Activated T-cell treated with anti-CD3 and anti-CD28 coated beads, Interleukin-2, amount 50 U/mL, for 24 hours (primary cell): ENCODE measurements around the gene SHH.

Experiments
- DNase-seq: peaks from one replicate; pipeline ENCODE4 v3.0.0-alpha.2; 2020
- H3K27ac Mint-ChIP-seq: 2 replicates; pipeline ENCODE4 v1.8.0; 2020; ENCODE audit warnings: mild to moderate bottlenecking, mixed read lengths
- H3K27me3 Mint-ChIP-seq: 2 replicates; pipeline ENCODE4 v1.8.0; 2020; ENCODE audit warnings: mixed read lengths
- H3K36me3 Mint-ChIP-seq: 2 replicates; pipeline ENCODE4 v1.8.0; 2020; ENCODE audit warnings: low read depth, mixed read lengths
- H3K4me1 Mint-ChIP-seq: 2 replicates; pipeline ENCODE4 v1.8.0; 2020; ENCODE audit warnings: low read depth, mixed read lengths
- H3K4me3 Mint-ChIP-seq: 2 replicates; pipeline ENCODE4 v1.8.0; 2020; ENCODE audit warnings: mild to moderate bottlenecking, moderate library complexity, mixed read lengths
- H3K9me3 Mint-ChIP-seq: 2 replicates; pipeline ENCODE4 v1.8.0; 2020; ENCODE audit warnings: mixed read lengths

SHH gene

DNA sequence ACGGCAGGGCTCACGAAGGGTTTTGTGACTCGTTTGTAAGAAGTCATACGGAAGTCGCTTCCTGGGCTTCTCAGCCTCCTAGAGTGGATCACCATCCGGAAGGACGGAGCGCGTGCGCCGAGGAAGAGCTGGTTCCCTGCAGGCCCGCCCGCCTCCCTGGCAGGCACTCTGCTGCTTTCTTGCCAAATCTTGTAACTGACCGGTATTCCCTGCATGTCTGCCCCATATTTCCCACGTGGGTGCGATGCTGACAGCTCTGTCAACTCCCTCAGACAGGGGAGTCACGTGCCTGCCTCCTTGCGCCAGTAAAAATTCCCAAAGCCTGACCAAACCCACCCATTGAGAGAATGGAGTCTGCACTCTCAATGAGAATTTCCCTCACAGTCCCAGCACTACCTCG is 12.7 kb downstream of the SHH start:
- Mint-ChIP-seq H3K4me3 (no peak overlapping the region), H3K4me1 (peaks cover 9% of the 10 kb centered on the region), H3K27ac (no peak overlapping the region), H3K9me3 (no peaks in the 10 kb centered on the region), H3K36me3 (no peaks in the 10 kb centered on the region), H3K27me3 (peaks cover 66% of the 10 kb centered on the region)
- DNase-seq: no peak

DNA sequence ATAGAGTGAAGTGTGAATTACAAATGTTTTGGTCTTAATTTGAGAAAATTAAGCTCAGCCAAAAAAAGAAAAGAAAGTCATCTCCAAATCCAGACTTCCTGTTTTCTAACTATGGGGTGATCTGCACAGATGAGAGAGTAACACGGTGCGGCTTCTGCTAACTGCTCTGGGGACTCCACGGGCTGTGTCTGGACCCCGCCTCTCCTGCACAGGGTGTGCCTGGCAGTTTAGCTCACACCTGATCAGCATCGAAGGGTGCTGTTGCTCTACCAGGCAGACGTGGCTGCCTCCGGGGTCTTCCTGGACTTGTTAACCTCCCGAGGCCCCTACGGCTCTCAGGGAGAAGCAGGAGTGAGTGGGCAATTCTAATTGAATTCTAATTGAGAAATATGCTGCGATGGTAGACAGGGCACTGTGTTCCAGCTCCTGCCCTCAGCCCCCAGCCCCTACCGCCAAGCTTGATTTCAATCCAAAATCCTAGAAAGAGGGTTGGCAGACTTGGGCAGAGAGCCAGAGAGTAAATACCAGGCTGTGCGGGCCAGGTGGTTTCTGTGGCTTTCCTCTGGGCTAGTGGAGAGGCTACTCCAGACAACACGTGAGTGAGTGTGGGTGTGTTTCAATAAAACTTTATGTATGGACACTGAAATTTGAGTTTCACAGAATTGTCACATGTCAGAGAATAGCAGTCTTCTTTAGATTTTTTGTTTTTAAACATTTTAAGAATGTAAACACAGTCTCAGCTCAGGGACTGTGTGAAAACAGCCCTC is 13.4 kb downstream of the SHH start:
- peaks cover 5% of the 10 kb centered on the region for H3K4me1 Mint-ChIP-seq
- H3K4me3 Mint-ChIP-seq: no peak overlapping the region
- H3K27me3 Mint-ChIP-seq: peaks cover 61% of the 10 kb centered on the region
- H3K36me3 Mint-ChIP-seq: no peaks in the 10 kb centered on the region
- no peak overlapping the region for H3K27ac Mint-ChIP-seq
- no peaks in the 10 kb centered on the region for H3K9me3 Mint-ChIP-seq
- DNase-seq: no peak

DNA sequence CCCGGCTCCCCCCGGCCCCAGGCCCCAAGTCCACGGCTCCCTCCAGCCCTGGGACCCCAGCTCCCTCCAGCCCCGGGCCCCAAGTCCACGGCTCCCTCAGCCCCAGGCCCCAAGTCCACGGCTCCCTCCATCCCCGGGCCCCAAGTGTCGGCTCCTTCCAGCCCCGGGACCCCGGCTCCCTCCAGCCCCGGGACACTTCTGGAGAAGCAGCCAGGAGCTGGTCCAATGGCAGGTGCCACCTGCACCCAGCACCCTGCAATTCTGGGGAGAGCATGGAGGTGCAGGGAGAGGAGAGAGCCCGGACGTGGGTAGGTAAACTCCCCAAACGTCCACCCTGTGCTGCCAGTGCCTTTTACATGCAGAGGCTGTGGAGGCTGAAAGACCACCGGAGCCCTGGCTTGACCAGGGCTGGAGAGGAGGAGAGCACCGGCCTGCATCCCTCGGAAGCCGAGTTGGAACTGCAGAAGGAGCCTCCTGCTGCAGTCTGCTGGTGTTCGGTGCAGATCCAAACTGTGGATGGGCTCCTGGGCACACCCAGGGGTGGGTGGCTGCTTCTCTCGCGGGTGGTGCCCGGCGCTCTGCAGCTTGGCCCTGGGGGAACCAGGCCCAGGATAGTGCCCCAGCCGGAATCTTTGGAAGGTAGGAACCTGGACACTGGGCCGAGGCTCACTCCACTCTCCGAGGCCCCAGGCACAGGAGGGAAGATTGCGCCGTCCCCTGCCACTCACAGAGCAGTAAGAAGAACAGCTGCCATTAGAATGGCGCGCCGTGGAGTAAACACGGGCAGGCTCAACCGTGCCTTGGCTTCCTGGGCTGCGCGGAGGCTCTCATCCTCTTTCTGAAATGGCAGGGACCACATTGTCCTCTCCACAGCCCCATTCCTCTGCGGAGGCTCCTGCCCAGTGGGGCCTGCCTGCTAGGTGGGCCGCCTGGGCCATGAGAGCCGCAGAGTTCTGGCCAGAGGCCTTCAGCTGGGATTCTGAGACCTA is 14.7 kb downstream of the SHH start:
- Mint-ChIP-seq H3K4me1 (no peaks in the 10 kb centered on the region), H3K4me3 (no peak overlapping the region), H3K9me3 (no peaks in the 10 kb centered on the region), H3K36me3 (no peaks in the 10 kb centered on the region), H3K27ac (no peak overlapping the region), H3K27me3 (peaks cover 53% of the 10 kb centered on the region)
- DNase-seq: no peak

DNA sequence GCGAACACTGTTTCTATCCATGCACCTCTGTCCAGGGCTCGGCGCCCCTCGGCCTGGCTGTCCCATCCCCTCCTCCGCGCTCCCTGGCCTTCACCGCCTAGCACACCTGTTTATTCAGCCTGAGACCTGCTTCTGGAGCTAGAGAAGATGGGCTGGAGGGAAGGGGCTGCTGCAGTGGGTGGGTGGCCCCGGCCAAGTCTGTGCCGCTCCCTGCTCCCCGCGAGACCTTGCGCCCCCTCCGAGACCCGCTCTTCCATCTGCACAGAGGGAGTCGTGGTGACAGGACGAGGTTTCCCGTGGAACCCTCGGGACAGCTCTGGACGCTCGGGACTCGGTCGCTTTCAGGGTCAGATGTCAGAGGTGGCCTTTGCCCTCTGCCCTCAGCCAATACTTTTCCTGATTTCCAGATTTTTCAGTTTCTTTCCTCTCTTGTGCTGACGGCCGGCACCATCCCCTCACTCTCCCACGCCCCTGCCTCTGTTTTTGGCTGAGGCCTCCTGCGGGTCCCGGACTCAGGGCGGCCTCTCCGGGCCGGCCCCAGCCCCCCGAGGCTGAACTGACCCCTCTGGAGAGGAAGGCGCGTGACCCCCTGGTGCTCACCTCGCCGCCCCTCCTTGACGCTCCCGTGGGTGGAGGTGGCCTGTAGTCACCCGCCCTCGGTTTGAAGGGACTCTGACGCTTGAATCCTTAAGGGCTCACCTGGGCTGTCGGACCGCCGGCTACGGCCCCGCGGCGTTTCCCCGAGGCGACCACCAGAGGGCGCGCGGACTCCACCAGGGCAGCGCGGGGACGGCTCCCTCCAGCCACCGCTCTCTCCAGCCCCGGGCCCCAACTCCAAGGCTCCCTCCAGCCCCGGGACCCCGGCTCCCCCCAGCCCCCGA is 15.6 kb downstream of the SHH start:
- H3K4me1 Mint-ChIP-seq: no peaks in the 10 kb centered on the region
- H3K36me3 Mint-ChIP-seq: no peaks in the 10 kb centered on the region
- peaks cover 48% of the 10 kb centered on the region for H3K27me3 Mint-ChIP-seq
- no peaks in the 10 kb centered on the region for H3K9me3 Mint-ChIP-seq
- H3K4me3 Mint-ChIP-seq: no peak overlapping the region
- H3K27ac Mint-ChIP-seq: no peak overlapping the region
- DNase-seq: peak; percentile 84

DNA sequence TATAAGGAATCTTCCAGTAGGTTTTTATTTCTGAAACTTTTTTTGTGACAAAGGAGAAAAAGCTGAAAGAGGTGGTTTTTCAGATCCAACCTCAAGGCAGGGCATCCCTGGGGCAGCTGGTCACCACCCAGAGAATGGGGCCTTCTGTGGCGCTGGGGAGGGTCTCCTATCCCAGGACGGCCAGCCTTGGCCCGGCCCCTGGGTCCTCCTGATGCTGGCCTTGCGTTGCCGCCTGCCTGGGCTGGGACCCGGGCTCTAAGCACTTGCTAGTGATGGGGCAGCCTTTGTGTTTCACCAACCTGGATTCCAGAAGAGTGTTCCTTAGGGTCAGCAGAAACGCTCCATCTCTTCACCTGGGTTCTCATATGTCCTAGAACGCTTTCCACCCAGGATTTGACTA is 16.3 kb downstream of the SHH start:
- peaks cover 43% of the 10 kb centered on the region for H3K27me3 Mint-ChIP-seq
- no peak overlapping the region for H3K27ac Mint-ChIP-seq
- no peaks in the 10 kb centered on the region for H3K9me3 Mint-ChIP-seq
- DNase-seq: no peak
- no peak overlapping the region for H3K4me3 Mint-ChIP-seq
- no peaks in the 10 kb centered on the region for H3K4me1 Mint-ChIP-seq
- no peaks in the 10 kb centered on the region for H3K36me3 Mint-ChIP-seq

DNA sequence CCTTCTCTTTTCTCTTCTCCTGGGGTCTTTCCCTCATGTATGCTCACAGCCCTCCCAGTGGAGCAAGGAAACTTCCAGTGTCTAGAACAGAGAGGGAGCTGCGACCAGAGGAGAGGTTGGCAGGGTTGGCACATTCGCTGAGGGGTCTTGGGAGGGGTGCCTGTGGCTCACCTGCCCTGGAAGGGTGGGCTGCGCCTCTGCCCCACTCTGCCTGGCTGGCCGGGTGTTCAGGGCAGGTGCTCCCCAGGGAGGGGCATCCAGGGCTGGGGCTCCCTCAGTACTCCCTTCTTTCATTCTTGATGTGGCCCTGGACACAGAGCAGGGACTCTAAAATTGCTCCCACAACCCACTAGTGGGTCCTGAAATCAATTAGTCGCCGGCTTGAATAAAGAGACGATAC is 16.9 kb downstream of the SHH start:
- H3K4me1 Mint-ChIP-seq: no peaks in the 10 kb centered on the region

DNA sequence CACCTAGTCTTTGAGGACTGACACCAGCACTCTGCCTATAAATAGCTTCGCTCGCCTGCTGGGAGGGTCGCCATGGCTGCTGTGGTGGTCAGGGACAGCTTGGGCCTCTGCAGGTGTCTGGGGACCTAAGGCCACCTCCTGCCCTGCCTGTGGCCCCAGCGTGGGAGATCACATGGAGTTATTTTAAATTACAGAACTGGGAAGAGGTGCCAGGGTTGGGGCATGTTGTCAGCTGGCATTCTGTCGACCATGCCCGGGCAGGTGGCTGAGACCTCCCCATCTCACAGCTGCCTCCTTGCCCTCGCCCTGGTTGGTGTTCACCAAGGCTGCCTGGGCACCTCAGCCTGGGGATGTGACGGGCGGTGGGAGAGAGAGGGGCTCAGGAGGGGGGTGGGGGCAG is 18.1 kb downstream of the SHH start:
- Mint-ChIP-seq H3K27me3 (peaks cover 25% of the 10 kb centered on the region), H3K4me3 (no peak overlapping the region), H3K4me1 (no peaks in the 10 kb centered on the region), H3K9me3 (no peaks in the 10 kb centered on the region), H3K36me3 (no peaks in the 10 kb centered on the region), H3K27ac (no peak overlapping the region)
- no peak for DNase-seq

More for the DNA sequence above, 16.9 kb downstream of the SHH start:
- DNase-seq: no peak
- Mint-ChIP-seq H3K36me3 (no peaks in the 10 kb centered on the region), H3K4me3 (no peak overlapping the region), H3K9me3 (no peaks in the 10 kb centered on the region), H3K27ac (no peak overlapping the region), H3K27me3 (peaks cover 37% of the 10 kb centered on the region)

DNA sequence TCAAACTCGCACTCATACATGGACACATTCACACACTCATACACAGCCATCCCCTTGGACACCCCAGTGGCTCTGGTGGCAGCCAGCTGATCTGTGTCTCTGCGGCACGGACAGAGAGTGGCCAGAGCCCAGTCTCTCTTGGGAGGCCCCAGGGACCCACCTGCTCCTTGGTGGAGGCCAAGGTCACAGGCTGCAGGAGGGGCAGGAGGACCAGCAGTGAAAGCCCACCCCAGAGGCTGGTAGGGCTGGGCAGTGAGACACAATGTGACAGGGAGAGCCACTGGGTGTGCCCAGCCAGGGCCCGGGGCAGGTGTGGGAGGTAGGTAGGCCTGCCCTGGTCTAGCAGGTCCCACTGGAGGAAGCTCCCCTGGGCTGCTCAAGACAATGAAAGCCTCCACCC is 18.5 kb downstream of the SHH start:
- Mint-ChIP-seq H3K4me1 (no peaks in the 10 kb centered on the region), H3K4me3 (no peak overlapping the region), H3K36me3 (no peaks in the 10 kb centered on the region), H3K27ac (no peak overlapping the region), H3K9me3 (no peaks in the 10 kb centered on the region), H3K27me3 (peaks cover 24% of the 10 kb centered on the region)
- no peak for DNase-seq

DNA sequence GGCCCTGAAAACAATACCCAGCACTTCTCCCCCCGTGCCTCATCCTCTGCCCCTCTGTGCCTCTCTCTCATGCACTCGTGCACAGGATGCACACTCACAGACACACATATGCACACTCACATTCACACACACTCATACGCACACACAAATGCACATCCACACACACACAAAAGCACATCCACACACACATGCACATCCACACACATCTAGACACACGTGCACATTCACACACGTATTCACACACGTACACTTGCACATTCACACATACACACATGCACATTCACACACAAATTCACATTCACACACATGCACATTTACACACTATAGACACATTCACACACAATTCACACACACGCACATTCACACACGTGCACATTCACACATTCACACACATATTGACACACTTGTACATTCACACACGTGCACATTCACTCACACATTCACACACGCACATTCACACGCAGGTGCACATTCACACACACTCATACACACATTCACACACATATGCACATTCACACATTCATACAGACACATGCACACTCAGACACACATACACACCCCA is 19.2 kb downstream of the SHH start:
- no peak for DNase-seq
- no peak overlapping the region for H3K27ac Mint-ChIP-seq
- no peaks in the 10 kb centered on the region for H3K36me3 Mint-ChIP-seq
- H3K27me3 Mint-ChIP-seq: peaks cover 18% of the 10 kb centered on the region
- H3K4me1 Mint-ChIP-seq: no peaks in the 10 kb centered on the region
- H3K4me3 Mint-ChIP-seq: no peak overlapping the region
- no peaks in the 10 kb centered on the region for H3K9me3 Mint-ChIP-seq

DNA sequence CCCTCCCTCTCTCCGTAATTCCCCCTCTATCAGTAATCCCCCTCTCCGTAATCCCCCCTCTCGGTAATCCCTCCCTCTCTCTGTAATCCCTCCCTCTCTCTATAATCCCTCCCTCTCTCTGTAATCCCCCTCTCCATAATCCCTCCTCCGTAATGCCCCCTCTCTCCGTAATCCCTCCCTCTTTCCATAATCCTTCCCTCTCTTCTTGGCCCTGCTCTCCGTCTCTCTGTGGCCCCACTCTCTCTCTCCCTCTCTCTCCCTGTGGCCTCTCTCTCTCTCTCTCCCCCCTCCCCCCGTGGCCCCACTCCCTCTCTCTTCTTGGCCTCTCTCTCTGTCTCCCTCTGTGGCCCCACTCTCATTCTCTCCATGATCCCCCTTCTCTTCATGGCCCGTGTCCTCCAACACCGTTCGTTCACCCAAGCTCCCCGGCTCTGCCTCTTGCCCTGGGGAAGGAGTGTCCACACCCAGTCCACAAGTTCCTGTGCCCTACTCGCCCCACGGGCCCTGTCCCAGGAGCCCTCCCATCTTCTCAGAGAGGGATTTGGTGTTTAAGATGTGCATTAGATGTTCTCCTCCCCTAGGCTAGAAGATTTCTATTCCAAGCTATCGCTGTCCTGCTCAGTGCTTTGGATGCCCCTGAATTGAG is 19.8 kb downstream of the SHH start:
- no peaks in the 10 kb centered on the region for H3K9me3 Mint-ChIP-seq

DNA sequence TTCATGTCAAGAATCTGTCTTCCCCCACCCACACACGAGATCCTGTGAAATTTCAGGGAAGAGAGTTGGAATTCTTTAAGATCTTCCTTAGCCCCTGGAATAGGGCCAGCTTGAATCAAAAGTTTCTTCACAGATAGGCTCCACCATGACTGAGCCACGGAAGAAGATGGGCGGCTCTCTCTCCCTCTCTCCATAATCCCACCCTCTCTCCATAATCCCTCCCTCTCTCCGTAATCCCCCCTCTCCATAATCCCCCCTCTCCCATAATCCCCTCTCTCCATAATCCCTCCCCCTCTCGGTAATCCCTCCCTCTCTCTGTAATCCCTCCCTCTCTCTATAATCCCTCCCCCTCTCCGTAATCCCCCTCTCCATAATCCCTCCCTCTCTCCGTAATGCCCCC is 20.4 kb downstream of the SHH start:
- no peak overlapping the region for H3K27ac Mint-ChIP-seq
- H3K4me3 Mint-ChIP-seq: no peak overlapping the region
- DNase-seq: no peak
- H3K27me3 Mint-ChIP-seq: peaks cover 21% of the 10 kb centered on the region
- H3K9me3 Mint-ChIP-seq: no peaks in the 10 kb centered on the region
- peaks cover 4% of the 10 kb centered on the region for H3K4me1 Mint-ChIP-seq
- H3K36me3 Mint-ChIP-seq: no peaks in the 10 kb centered on the region

More for the DNA sequence above, 19.8 kb downstream of the SHH start:
- Mint-ChIP-seq H3K4me3 (no peak overlapping the region), H3K27me3 (peaks cover 22% of the 10 kb centered on the region), H3K27ac (no peak overlapping the region), H3K36me3 (no peaks in the 10 kb centered on the region), H3K4me1 (peaks cover 2% of the 10 kb centered on the region)
- no peak for DNase-seq

DNA sequence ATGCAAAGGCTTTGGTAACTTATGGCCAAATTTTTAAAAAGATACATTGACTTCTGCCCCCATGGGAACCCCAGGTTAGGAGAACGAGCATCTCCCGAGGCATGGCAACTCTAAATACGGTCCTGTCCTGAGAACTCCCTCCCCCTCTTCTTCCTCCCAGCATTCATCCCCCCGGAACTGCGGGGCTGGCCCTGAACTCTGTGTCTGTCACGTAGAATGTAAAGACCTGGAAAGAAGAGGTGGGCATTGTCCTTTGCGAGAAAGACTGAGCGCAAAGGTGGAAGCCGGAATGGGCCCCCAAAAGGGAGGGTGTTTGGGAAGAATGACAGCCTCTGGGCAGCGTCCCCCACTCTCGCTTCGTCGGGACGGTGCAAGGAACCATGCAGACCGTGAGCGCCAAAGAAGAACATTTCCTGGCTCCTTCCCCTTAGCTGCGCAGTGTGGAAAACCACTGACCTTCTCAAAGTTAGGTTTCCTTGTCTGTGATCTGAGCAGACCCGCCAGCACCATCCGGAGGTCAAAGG is 21.0 kb downstream of the SHH start:
- Mint-ChIP-seq H3K27me3 (peaks cover 17% of the 10 kb centered on the region), H3K27ac (no peak overlapping the region), H3K9me3 (no peaks in the 10 kb centered on the region), H3K4me3 (no peak overlapping the region), H3K4me1 (peaks cover 6% of the 10 kb centered on the region), H3K36me3 (no peaks in the 10 kb centered on the region)
- no peak for DNase-seq

DNA sequence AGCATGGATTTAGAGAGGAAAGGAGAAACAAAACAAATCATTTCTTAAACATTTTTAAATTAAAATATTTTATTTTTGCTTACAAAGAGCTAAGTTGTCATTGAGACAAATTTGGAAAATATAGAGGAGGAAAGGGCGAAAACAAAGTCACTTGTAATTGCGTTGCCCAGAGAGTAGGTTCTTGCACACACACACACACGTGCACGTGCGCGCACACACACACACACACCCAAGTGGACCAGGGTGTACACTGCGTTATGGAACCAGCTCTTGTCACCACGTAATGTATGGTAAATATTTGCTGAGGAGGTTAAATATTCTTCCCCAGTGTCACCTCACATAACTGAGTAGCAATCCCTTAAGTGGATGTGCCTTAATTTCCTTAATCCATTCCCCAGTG is 21.6 kb downstream of the SHH start:
- Mint-ChIP-seq H3K9me3 (no peaks in the 10 kb centered on the region), H3K4me1 (peaks cover 10% of the 10 kb centered on the region), H3K27ac (no peak overlapping the region), H3K27me3 (peaks cover 20% of the 10 kb centered on the region), H3K36me3 (no peaks in the 10 kb centered on the region), H3K4me3 (no peak overlapping the region)
- no peak for DNase-seq
